Stimulated activated CD8-positive, alpha-beta memory T cell treated with anti-CD3 and anti-CD28 coated beads, Interleukin-7, amount 100 ng/mL, for 1 hour (primary cell): ENCODE results near the gene PLCXD1.
"Not testable (repeated sequence)": the region's sequence is repeated elsewhere in the genome, so short reads cannot be mapped to it uniquely, and the experiment has no call there.

ENCODE experiments used
- DNase-seq, 2 donors: peaks; one replicate each; pipeline ENCODE4 v3.0.0-alpha.2; 2020; ENCODE audit warnings: low read depth in 2 of 2

The PLCXD1 gene

GRCh38 chrX:351324-351641 lies 70.1 kb downstream of the PLCXD1 start:
- not testable (repeated sequence) for DNase-seq

- DNase-seq, result no peak
Measured at GRCh38 chrX:351736-352135, 70.6 kb downstream of the PLCXD1 start.

GRCh38 chrX:352181-352580 lies 71.0 kb downstream of the PLCXD1 start:
- DNase-seq, result no peak

GRCh38 chrX:352582-353314 lies 71.6 kb downstream of the PLCXD1 start:
- DNase-seq, result no peak
